K562 (cell line): ENCODE results near the gene MYOG. TPM values are rescaled to one million over a fixed set of nuclear protein-coding genes. Genes with fewer than 3 reads are reported as not detected.

Source experiments
- ATAC-seq: fragments of 200-7000 bp; cut with Tn5 transposase; 3 replicates; pipeline ENCODE4 v1.9.1; 2020; ENCODE audit warnings: moderate library complexity
- BruUV-seq: library from RNA; stranded (reverse); fragments of 400-500 nt; replicated peaks from 2 replicates; lab custom pipeline; 2021; lab: Mats Ljungman, UMichigan
- CTCF ChIA-PET: fragments of 300-600 bp; formaldehyde crosslinking; extraction: SDS; loops from one replicate; lab custom pipeline; 2021; ENCODE audit warnings: low intra/inter-chr PET ratio; lab: Yijun Ruan, JAX
- POLR2A ChIA-PET: fragments of 300-600, 350-650 bp; sonication (Branson Sonifier 250); formaldehyde crosslinking; extraction: SDS; loops from one replicate; lab custom pipeline; 2021; ENCODE audit warnings: antibody characterized with exemption, inconsistent platforms; lab: Yijun Ruan, JAX
- DNase-seq, 4 experiments: peaks; one replicate each; pipeline versions ENCODE4 v3.0.0 to v3.0.0-alpha.2; 2011 to 2018; ENCODE audit warnings: low spot score in 3 of 4, mixed read lengths in 3 of 4; ENCODE audit errors: extremely low read depth in 1 of 4
- FAIRE-seq: peaks from 2 replicates; lab custom pipeline; 2011; peaks lifted over from hg19 to GRCh38; lab: Jason Lieb, UNC
- H2AFZ ChIP-seq: 2 replicates; pipeline ENCODE4 v1.6.0; 2011; ENCODE audit warnings: low read depth, low read length, control low read depth, inconsistent platforms
- H3K27ac ChIP-seq: fragments of 200-600 bp; 3 replicates; pipeline ENCODE4 v1.8.0; 2011; ENCODE audit warnings: low read depth, mild to moderate bottlenecking, control low read depth, inconsistent platforms, low read length, moderate library complexity, mixed read lengths; ENCODE audit errors: extremely low read depth
- H3K27me3 ChIP-seq, 2 experiments: fragments of 300-600 bp in 1 of 2; 2 replicates in 1 of 2; 3 replicates in 1 of 2; pipeline versions ENCODE4 v1.6.0 to v1.8.0; 2011; ENCODE audit warnings: inconsistent platforms in 2 of 2, low read length in 2 of 2, mild to moderate bottlenecking in 1 of 2, mixed read lengths in 1 of 2, moderate library complexity in 1 of 2; ENCODE audit not compliant: control insufficient read depth in 2 of 2, insufficient read depth in 2 of 2
- H3K36me3 ChIP-seq: fragments of 300-600 bp; 3 replicates; pipeline ENCODE4 v1.8.0; 2011; ENCODE audit warnings: mild to moderate bottlenecking, low read length, inconsistent platforms; ENCODE audit not compliant: control insufficient read depth, insufficient read depth
- H3K4me1 ChIP-seq, 2 experiments: fragments of 200-600 bp in 1 of 2; replicated peaks in 1 of 2; 2 replicates in 1 of 2; 3 replicates in 1 of 2; pipeline versions ENCODE4 v1.5.1 to v1.8.0; 2011; ENCODE audit warnings: inconsistent platforms in 2 of 2, low read length in 2 of 2, mild to moderate bottlenecking in 1 of 2, mixed read lengths in 1 of 2, moderate library complexity in 1 of 2; ENCODE audit not compliant: control insufficient read depth in 2 of 2, insufficient read depth in 2 of 2
- H3K4me2 ChIP-seq: 2 replicates; pipeline ENCODE4 v1.6.1; 2011; ENCODE audit warnings: low read length, control low read depth, inconsistent platforms, mixed read lengths; ENCODE audit not compliant: insufficient read depth
- H3K4me3 ChIP-seq: fragments of 200-600 bp; sonication (generic), shearing (Covaris generic); 2 replicates; pipeline ENCODE4 v1.5.1; 2016; ENCODE audit warnings: control low read depth, inconsistent platforms
- H3K79me2 ChIP-seq: fragments of 200-600 bp; 3 replicates; pipeline ENCODE4 v1.8.0; 2011; ENCODE audit warnings: low read length, inconsistent platforms; ENCODE audit not compliant: control insufficient read depth, insufficient read depth
- H3K9ac ChIP-seq, 2 experiments: 2 replicates each; pipeline versions ENCODE4 v1.6.0 to v1.6.1; 2011; ENCODE audit warnings: low read depth in 2 of 2, low read length in 2 of 2, control low read depth in 1 of 2, inconsistent platforms in 1 of 2, mild to moderate bottlenecking in 1 of 2, mixed read lengths in 1 of 2; ENCODE audit not compliant: insufficient read depth in 1 of 2
- H3K9me1 ChIP-seq: one replicate; pipeline ENCODE4 v1.6.0; 2011; ENCODE audit warnings: inconsistent platforms, mild to moderate bottlenecking, low read length, moderate library complexity; ENCODE audit not compliant: control insufficient read depth, insufficient read depth
- H3K9me3 ChIP-seq: replicated peaks from 2 replicates; pipeline ENCODE4 v1.5.1; 2011; ENCODE audit warnings: low read depth, low read length, inconsistent platforms; ENCODE audit not compliant: control insufficient read depth, insufficient read depth
- H4K20me1 ChIP-seq: replicated peaks from 2 replicates; pipeline ENCODE4 v1.6.1; 2011; ENCODE audit warnings: low read length, inconsistent platforms, mixed read lengths; ENCODE audit not compliant: control insufficient read depth, insufficient read depth
- ESRRB ChIP-seq: fragments of 250-450 bp; sonication (Bioruptor Pico); IDR thresholded peaks from 2 replicates; pipeline ENCODE4 v1.5.0; 2020; ENCODE audit warnings: mild to moderate bottlenecking, moderate library complexity, borderline replicate concordance
- KLF16 ChIP-seq: IDR thresholded peaks from 2 replicates; pipeline ENCODE4 v1.6.1; 2016; ENCODE audit warnings: antibody characterized with exemption
- MTF1 ChIP-seq: fragments of 250-450 bp; sonication (Bioruptor Pico); IDR thresholded peaks from 2 replicates; pipeline ENCODE4 v1.9.0; 2021; ENCODE audit warnings: moderate library complexity, mild to moderate bottlenecking, inconsistent platforms, borderline replicate concordance
- NCOA1 ChIP-seq: fragments of 450-650 bp; IDR thresholded peaks from 2 replicates; pipeline ENCODE4 v1.6.1; 2016; ENCODE audit warnings: low read depth
- TBL1XR1 ChIP-seq, 2 experiments: IDR thresholded peaks; 2 replicates each; pipeline ENCODE4 v1.6.1; 2012; ENCODE audit warnings: improper control_type of control experiment in 2 of 2, low read length in 2 of 2, mild to moderate bottlenecking in 1 of 2
- XRCC5 ChIP-seq: fragments of 200-400 bp; formaldehyde crosslinking; IDR thresholded peaks from 2 replicates; pipeline ENCODE4 v1.6.1; 2017; ENCODE audit warnings: low read depth, mild to moderate bottlenecking, low read length
- ZC3H11A ChIP-seq: IDR thresholded peaks from 2 replicates; pipeline ENCODE4 v1.6.1; 2012; ENCODE audit warnings: low read depth, low read length, improper control_type of control experiment
- ZNF212 ChIP-seq: fragments of 450-650 bp; formaldehyde crosslinking; IDR thresholded peaks from 2 replicates; pipeline ENCODE4 v1.4.0; 2020; ENCODE audit warnings: mild to moderate bottlenecking
- ZNF764 ChIP-seq: fragments of 250-450 bp; sonication (Bioruptor Pico); IDR thresholded peaks from 2 replicates; pipeline ENCODE4 v1.4.0; 2020; ENCODE audit warnings: low read depth, mild to moderate bottlenecking, moderate library complexity
- ZNF830 ChIP-seq: fragments of 250-450 bp; sonication (Bioruptor Pico); IDR thresholded peaks from 2 replicates; pipeline ENCODE4 v1.5.0; 2021; ENCODE audit warnings: mild to moderate bottlenecking
- WGBS: fragments of 100-300 bp; shearing (Covaris generic); methylation state at CpG from one replicate; pipeline ENCODE4 v1.1.6; 2016; ENCODE audit warnings: low coverage, mixed read lengths; ENCODE audit not compliant: insufficient coverage; ENCODE audit errors: missing lambda C conversion rate; 5-methylcytosine and 5-hydroxymethylcytosine counted together
- in situ Hi-C: fragments of 300-500 bp; cut with MboI; formaldehyde crosslinking; loops from 4 replicates; pipeline ENCODE4 v1.15.0; 2018; ENCODE audit warnings: inconsistent platforms, mixed read lengths
- intact Hi-C: fragments of 100-400 bp; cut with micrococcal nuclease; formaldehyde crosslinking; loops from 2 replicates; pipeline ENCODE4 v1.14.2; 2022
- polyA plus RNA-seq, 8 experiments: library from polyadenylated mRNA; depleted of rRNA in 4 of 8; stranded (reverse) in 5 of 8; unstranded in 3 of 8; fragments of >200 nt; fragmentation: Nextera tagmentation in 2 of 8; fragmentation: Illumina TruSeq in 1 of 8; extraction: Ambion mirVana in 2 of 8; extraction: Trizol in 1 of 8; gene quantifications; 2 replicates each; pipeline versions ENCODE4 v1.2.1 to v1.2.3, GENCODE V29; 2011 to 2014; ENCODE audit warnings: inconsistent platforms in 1 of 8, missing spikeins in 1 of 8
- total RNA-seq, 7 experiments: library from RNA; depleted of rRNA in 6 of 7; stranded (reverse); fragments of >200 nt in 6 of 7; fragmentation: Illumina TruSeq in 2 of 7; extraction: Trizol in 2 of 7; gene quantifications; 2 replicates each; pipeline versions ENCODE4 v1.2.1 to v1.2.3, GENCODE V29; 2011 to 2021; ENCODE audit warnings: low replicate concordance in 1 of 7
- TF ChIP-seq, protein P1 (sequence below), 2 experiments: fragments of 450-650 bp; formaldehyde crosslinking in 1 of 2; IDR thresholded peaks; 2 replicates each; pipeline versions ENCODE4 v1.4.0 to v1.6.1; 2014 to 2020; ENCODE audit warnings: mild to moderate bottlenecking in 2 of 2, borderline replicate concordance in 1 of 2, low read depth in 1 of 2
- TF ChIP-seq, protein P2 (sequence below): fragments of 450-650 bp; formaldehyde crosslinking; conservative IDR thresholded peaks from 2 replicates; pipeline ENCODE4 v1.4.0; 2022; ENCODE audit warnings: mild to moderate bottlenecking, missing genetic modification characterization

The MYOG gene
- total and polyA plus RNA-seq, 9 of the 15 experiments (the other 6 are each of a cell fraction or from before 2014, with no cell fraction given), result not detected

DNA sequence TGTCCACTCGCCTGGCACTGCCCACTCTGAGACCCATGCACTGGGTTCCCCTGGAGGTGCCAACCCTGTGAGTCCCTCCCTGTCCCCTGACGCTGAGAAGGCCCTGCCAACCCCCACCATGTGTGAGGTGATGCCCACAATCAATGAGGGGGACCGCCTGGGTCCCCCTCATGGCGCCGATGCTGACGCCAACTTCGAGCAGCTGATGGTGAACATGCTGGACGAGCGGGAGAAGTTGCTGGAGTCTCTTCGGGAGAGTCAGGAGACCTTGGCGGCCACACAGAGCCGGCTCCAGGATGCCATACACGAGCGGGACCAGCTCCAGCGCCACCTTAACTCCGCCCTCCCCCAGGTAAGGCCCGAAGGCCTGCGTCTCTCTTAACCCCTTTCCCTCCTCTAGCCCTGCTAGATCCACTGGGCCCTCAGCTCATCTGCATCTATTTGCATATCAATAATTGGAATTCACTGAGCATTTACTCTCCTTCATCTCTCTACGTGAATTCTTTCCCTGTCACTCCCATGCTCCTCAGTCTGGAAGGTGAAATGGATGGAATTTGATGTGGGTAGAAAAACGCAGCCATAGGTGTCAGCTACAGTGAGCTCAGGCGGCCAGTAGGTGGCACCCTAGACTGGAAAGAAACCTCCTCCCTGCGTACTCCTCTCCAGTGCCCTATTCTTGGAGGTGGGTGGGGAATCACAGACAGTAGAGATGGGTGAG lies 46.8 kb downstream of the MYOG start:
- H3K9me1 ChIP-seq, result no peaks in the 10 kb centered on the region
- peaks cover 76% of the 10 kb centered on the region for H4K20me1 ChIP-seq
- FAIRE-seq, result peak; percentile 97
- no peak overlapping the region for H2AFZ ChIP-seq
- H3K27me3 ChIP-seq, result peaks cover 31 to 59% of the 10 kb centered on the region in 2 experiments; a peak in 4 of 5 replicates
- peak; percentile 81 to 83 (median 82) for DNase-seq
- intact Hi-C loops (loop anchor here (1.0 to 10.0 kb wide), 5 partner anchors 78 to 296 kb away; no protein-coding TSS in a partner anchor), in situ Hi-C loops (no loop called here)
- no peaks in the 10 kb centered on the region; the same call in 2 of the 3 replicates for H3K36me3 ChIP-seq
- H3K9me3 ChIP-seq, result no peaks in the 10 kb centered on the region
- ChIA-PET CTCF (interaction anchor here (0.6 to 3.5 kb wide), 4 partner anchors 133 to 237 kb away, joined by 3 to 13 read pairs (median 8); no protein-coding TSS in a partner anchor), POLR2A (interaction anchor here (0.7 to 1.6 kb wide), 8 partner anchors 9 to 274 kb away, joined by 3 to 6 read pairs (median 4); partner anchors contain the start of gene PPFIA4)
- H3K27ac ChIP-seq, result no peak overlapping the region
- H3K4me1 ChIP-seq, result no peaks in the 10 kb centered on the region; a peak in 2 of 5 replicates
- 24% methylated on average over 21 of the region's 22 CpGs for WGBS
- no TSS peak for BruUV-seq
- H3K9ac ChIP-seq, result no peak overlapping the region
- H3K4me3 ChIP-seq, result no peak overlapping the region
- H3K4me2 ChIP-seq, result no peak overlapping the region
- no peaks in the 10 kb centered on the region for H3K79me2 ChIP-seq
- peak; percentile 95 for ATAC-seq
- TF ChIP-seq, protein P1, sequence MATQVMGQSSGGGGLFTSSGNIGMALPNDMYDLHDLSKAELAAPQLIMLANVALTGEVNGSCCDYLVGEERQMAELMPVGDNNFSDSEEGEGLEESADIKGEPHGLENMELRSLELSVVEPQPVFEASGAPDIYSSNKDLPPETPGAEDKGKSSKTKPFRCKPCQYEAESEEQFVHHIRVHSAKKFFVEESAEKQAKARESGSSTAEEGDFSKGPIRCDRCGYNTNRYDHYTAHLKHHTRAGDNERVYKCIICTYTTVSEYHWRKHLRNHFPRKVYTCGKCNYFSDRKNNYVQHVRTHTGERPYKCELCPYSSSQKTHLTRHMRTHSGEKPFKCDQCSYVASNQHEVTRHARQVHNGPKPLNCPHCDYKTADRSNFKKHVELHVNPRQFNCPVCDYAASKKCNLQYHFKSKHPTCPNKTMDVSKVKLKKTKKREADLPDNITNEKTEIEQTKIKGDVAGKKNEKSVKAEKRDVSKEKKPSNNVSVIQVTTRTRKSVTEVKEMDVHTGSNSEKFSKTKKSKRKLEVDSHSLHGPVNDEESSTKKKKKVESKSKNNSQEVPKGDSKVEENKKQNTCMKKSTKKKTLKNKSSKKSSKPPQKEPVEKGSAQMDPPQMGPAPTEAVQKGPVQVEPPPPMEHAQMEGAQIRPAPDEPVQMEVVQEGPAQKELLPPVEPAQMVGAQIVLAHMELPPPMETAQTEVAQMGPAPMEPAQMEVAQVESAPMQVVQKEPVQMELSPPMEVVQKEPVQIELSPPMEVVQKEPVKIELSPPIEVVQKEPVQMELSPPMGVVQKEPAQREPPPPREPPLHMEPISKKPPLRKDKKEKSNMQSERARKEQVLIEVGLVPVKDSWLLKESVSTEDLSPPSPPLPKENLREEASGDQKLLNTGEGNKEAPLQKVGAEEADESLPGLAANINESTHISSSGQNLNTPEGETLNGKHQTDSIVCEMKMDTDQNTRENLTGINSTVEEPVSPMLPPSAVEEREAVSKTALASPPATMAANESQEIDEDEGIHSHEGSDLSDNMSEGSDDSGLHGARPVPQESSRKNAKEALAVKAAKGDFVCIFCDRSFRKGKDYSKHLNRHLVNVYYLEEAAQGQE (IDR thresholded peaks at IDR 0.05; ENCODE audit: borderline replicate concordance), result peak; percentile 66; the same call in 1 of the 2 replicates
- TF ChIP-seq, protein P1 (CRISPR knock-in tag; IDR thresholded peaks at IDR 0.05; ENCODE audit: low read depth), result no peak
- no peak for TF ChIP-seq XRCC5
- no peak for TF ChIP-seq NCOA1
- TF ChIP-seq, protein P2, sequence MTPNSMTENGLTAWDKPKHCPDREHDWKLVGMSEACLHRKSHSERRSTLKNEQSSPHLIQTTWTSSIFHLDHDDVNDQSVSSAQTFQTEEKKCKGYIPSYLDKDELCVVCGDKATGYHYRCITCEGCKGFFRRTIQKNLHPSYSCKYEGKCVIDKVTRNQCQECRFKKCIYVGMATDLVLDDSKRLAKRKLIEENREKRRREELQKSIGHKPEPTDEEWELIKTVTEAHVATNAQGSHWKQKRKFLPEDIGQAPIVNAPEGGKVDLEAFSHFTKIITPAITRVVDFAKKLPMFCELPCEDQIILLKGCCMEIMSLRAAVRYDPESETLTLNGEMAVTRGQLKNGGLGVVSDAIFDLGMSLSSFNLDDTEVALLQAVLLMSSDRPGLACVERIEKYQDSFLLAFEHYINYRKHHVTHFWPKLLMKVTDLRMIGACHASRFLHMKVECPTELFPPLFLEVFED, result 0 out of 2 replicates have a peak, but pooled peaks have one; percentile 33
- no peak for TF ChIP-seq ZC3H11A
- no peak for TF ChIP-seq ZNF212 (CRISPR knock-in tag)
- TF ChIP-seq MTF1 (CRISPR knock-in tag), result no peak
- TF ChIP-seq TBL1XR1 (IDR thresholded peaks at IDR 0.05; ENCODE audit: low read length in 2 of 2), result peak in 1 of 2 experiments; percentile 11; a peak in 1 of 4 replicates
- TF ChIP-seq ZNF830, result no peak
- no peak for TF ChIP-seq ZNF764 (CRISPR knock-in tag)
- 0 out of 2 replicates have a peak, but pooled peaks have one; percentile 15 for TF ChIP-seq KLF16
- TF ChIP-seq ESRRB (CRISPR knock-in tag), result no peak
